HCT116 (cell line): Measurements from ENCODE around the gene PCDH17. TPM values are rescaled to one million over a fixed set of nuclear protein-coding genes. Genes with fewer than 3 reads are reported as not detected.

Source experiments
- ATAC-seq: fragments of 200-7000 bp; cut with Tn5 transposase; 2 replicates; pipeline ENCODE4 v1.9.1; 2020; ENCODE audit warnings: mild to moderate bottlenecking, moderate library complexity
- BruUV-seq: library from RNA; stranded (reverse); fragments of 400-500 nt; replicated peaks from 2 replicates; lab custom pipeline; 2021; lab: Mats Ljungman, UMichigan
- CTCF ChIA-PET: fragments of 300-600 bp; sonication (Branson Sonifier 250); formaldehyde crosslinking; loops from one replicate; lab custom pipeline; 2021; ENCODE audit warnings: antibody characterized with exemption; lab: Charles Lee
- POLR2A ChIA-PET: fragments of 300-600, 350-600 bp; sonication (Branson Sonifier 250); formaldehyde crosslinking; loops from one replicate; lab custom pipeline; 2021; ENCODE audit warnings: antibody characterized with exemption; lab: Charles Lee
- RAD21 ChIA-PET, 2 experiments: fragments of 300-600 bp; sonication (Branson Sonifier 250); formaldehyde crosslinking; loops; one replicate each; lab custom pipeline; 2023; ENCODE audit warnings: low total read pairs in 2 of 2; ENCODE audit not compliant: uncharacterized antibody in 2 of 2, unreplicated experiment in 2 of 2, low non-redundant PET in 1 of 2; lab: Charles Lee
- DNase-seq: peaks from one replicate; pipeline ENCODE4 v3.0.0-alpha.2; 2010; ENCODE audit warnings: low read depth, low spot score
- H2AFZ ChIP-seq: fragments of 200-600 bp; shearing (Covaris generic), sonication (generic); 2 replicates; pipeline ENCODE4 v1.6.1; 2017; ENCODE audit warnings: low read depth, mixed run types, mixed read lengths, antibody characterized with exemption, low read length; ENCODE audit not compliant: poor library complexity, severe bottlenecking
- H3K27ac ChIP-seq: 2 replicates; pipeline ENCODE4 v1.5.1; 2012; ENCODE audit warnings: low read depth, low read length
- H3K27me3 ChIP-seq: fragments of 200-600 bp; sonication (generic); 2 replicates; pipeline ENCODE4 v1.6.1; 2016; ENCODE audit warnings: mixed run types, low read length, mixed read lengths; ENCODE audit not compliant: insufficient read depth
- H3K36me3 ChIP-seq, 2 experiments: fragments of 200-500 bp in 1 of 2; fragments of 200-600 bp in 1 of 2; sonication (Bioruptor generic) in 1 of 2; sonication (generic) in 1 of 2; 2 replicates each; pipeline versions ENCODE4 v1.5.1 to v1.6.1; 2014 to 2016; ENCODE audit warnings: low read length in 2 of 2, inconsistent platforms in 1 of 2, mixed read lengths in 1 of 2, mixed run types in 1 of 2; ENCODE audit not compliant: insufficient read depth in 2 of 2, control insufficient read depth in 1 of 2
- H3K4me1 ChIP-seq, 2 experiments: fragments of 200-600 bp in 1 of 2; sonication (generic) in 1 of 2; 2 replicates each; pipeline versions ENCODE4 v1.5.1 to v1.6.1; 2012 to 2017; ENCODE audit warnings: low read length in 2 of 2, inconsistent platforms in 1 of 2, mild to moderate bottlenecking in 1 of 2, mixed read lengths in 1 of 2, mixed run types in 1 of 2, moderate library complexity in 1 of 2; ENCODE audit not compliant: insufficient read depth in 2 of 2, control insufficient read depth in 1 of 2
- H3K4me2 ChIP-seq: fragments of 200-600 bp; sonication (generic); 2 replicates; pipeline ENCODE4 v1.6.1; 2017; ENCODE audit warnings: mixed run types, low read length, mixed read lengths
- H3K4me3 ChIP-seq, 2 experiments: fragments of 200-600 bp in 1 of 2; sonication (generic) in 1 of 2; replicated peaks in 1 of 2; 2 replicates each; pipeline ENCODE4 v1.5.1; 2011 to 2016; ENCODE audit warnings: low read length in 2 of 2, control low read depth in 1 of 2, low read depth in 1 of 2, mild to moderate bottlenecking in 1 of 2, mixed read lengths in 1 of 2, mixed run types in 1 of 2
- H3K79me2 ChIP-seq: fragments of 200-600 bp; sonication (generic); 2 replicates; pipeline ENCODE4 v1.6.1; 2017; ENCODE audit warnings: mild to moderate bottlenecking, mixed run types, low read length, moderate library complexity, mixed read lengths; ENCODE audit not compliant: insufficient read depth
- H3K9ac ChIP-seq: fragments of 200-600 bp; sonication (generic); 2 replicates; pipeline ENCODE4 v1.6.1; 2016; ENCODE audit warnings: low read length, mixed read lengths
- H3K9me2 ChIP-seq: fragments of 200-600 bp; sonication (generic), shearing (Covaris generic); 2 replicates; pipeline ENCODE4 v1.6.1; 2017; ENCODE audit warnings: mixed run types, mild to moderate bottlenecking, moderate library complexity; ENCODE audit not compliant: insufficient read depth
- H3K9me3 ChIP-seq, 2 experiments: fragments of 200-500 bp in 1 of 2; fragments of 200-600 bp in 1 of 2; sonication (Bioruptor generic) in 1 of 2; sonication (generic) in 1 of 2; 2 replicates each; pipeline ENCODE4 v1.6.1; 2014 to 2017; ENCODE audit warnings: low read length in 2 of 2, mixed read lengths in 2 of 2, inconsistent platforms in 1 of 2, low read depth in 1 of 2, mild to moderate bottlenecking in 1 of 2, mixed run types in 1 of 2, moderate library complexity in 1 of 2; ENCODE audit not compliant: control insufficient read depth in 1 of 2, insufficient read depth in 1 of 2
- H4K20me1 ChIP-seq: fragments of 200-600 bp; sonication (generic), shearing (Covaris generic); 2 replicates; pipeline ENCODE4 v1.6.1; 2017; ENCODE audit warnings: mixed run types, mild to moderate bottlenecking, moderate library complexity; ENCODE audit not compliant: insufficient read depth
- ATF3 ChIP-seq: IDR thresholded peaks from 2 replicates; pipeline ENCODE4 v1.6.1; 2012
- CBX3 ChIP-seq: IDR thresholded peaks from 2 replicates; pipeline ENCODE4 v1.6.1; 2012; ENCODE audit warnings: low read depth
- CEBPB ChIP-seq: IDR thresholded peaks from 2 replicates; pipeline ENCODE4 v1.6.1; 2012; ENCODE audit warnings: low read depth
- CTCF ChIP-seq, 3 experiments: fragments of 200-600 bp in 1 of 3; sonication (generic) in 1 of 3; IDR thresholded peaks in 2 of 3; conservative IDR thresholded peaks in 1 of 3; 2 replicates each; pipeline ENCODE4 v1.5.1; 2012 to 2017; ENCODE audit warnings: low read depth in 2 of 3, low read length in 2 of 3, antibody characterized with exemption in 1 of 3, borderline replicate concordance in 1 of 3, control low read depth in 1 of 3, mild to moderate bottlenecking in 1 of 3, mixed read lengths in 1 of 3, mixed run types in 1 of 3, moderate library complexity in 1 of 3; ENCODE audit not compliant: insufficient read depth in 1 of 3
- EGR1 ChIP-seq: IDR thresholded peaks from 2 replicates; pipeline ENCODE4 v1.6.1; 2012; ENCODE audit warnings: low read depth
- ELF1 ChIP-seq: IDR thresholded peaks from 2 replicates; pipeline ENCODE4 v1.6.1; 2012; ENCODE audit warnings: low read depth, borderline replicate concordance
- EZH2 ChIP-seq: fragments of 200-600 bp; sonication (generic); IDR thresholded peaks from 2 replicates; pipeline ENCODE4 v1.6.1; 2017; ENCODE audit warnings: antibody characterized with exemption, mixed run types
- EZH2phosphoT487 ChIP-seq: fragments of 200-600 bp; IDR thresholded peaks from 2 replicates; pipeline ENCODE4 v1.6.1; 2018; ENCODE audit warnings: antibody characterized with exemption, borderline replicate concordance
- POLR2AphosphoS5 ChIP-seq: IDR thresholded peaks from 2 replicates; pipeline ENCODE4 v1.6.1; 2011; ENCODE audit warnings: mild to moderate bottlenecking, low read depth, low read length, moderate library complexity
- RAD21 ChIP-seq: IDR thresholded peaks from 2 replicates; pipeline ENCODE4 v1.6.1; 2012; ENCODE audit warnings: low read depth, mild to moderate bottlenecking
- SIN3A ChIP-seq: IDR thresholded peaks from 2 replicates; pipeline ENCODE4 v1.6.1; 2012; ENCODE audit warnings: low read depth
- SP1 ChIP-seq: IDR thresholded peaks from 2 replicates; pipeline ENCODE4 v1.6.1; 2012; ENCODE audit warnings: low read depth
- TCF7L2 ChIP-seq: IDR thresholded peaks from 2 replicates; pipeline ENCODE4 v1.7.0; 2011; ENCODE audit warnings: borderline replicate concordance, inconsistent platforms; ENCODE audit not compliant: insufficient read depth, insufficient read length; ENCODE audit errors: extremely low read depth
- YY1 ChIP-seq: IDR thresholded peaks from 2 replicates; pipeline ENCODE4 v1.6.1; 2011; ENCODE audit warnings: low read length, low read depth, moderate library complexity, mild to moderate bottlenecking; ENCODE audit not compliant: insufficient replicate concordance; ENCODE audit errors: extremely low read depth
- ZNF274 ChIP-seq: fragments of 200-500 bp; sonication (Bioruptor generic); IDR thresholded peaks from 2 replicates; pipeline ENCODE4 v1.6.1; 2014; ENCODE audit warnings: mild to moderate bottlenecking, low read depth, low read length, inconsistent platforms
- intact Hi-C: fragments of 100-400 bp; cut with micrococcal nuclease; formaldehyde crosslinking; loops from 2 replicates; pipeline ENCODE4 v1.10.0; 2022
- total RNA-seq: library from RNA; stranded (reverse); gene quantifications from one replicate; pipeline ENCODE4 v1.2.1, GENCODE V29; 2021; ENCODE audit not compliant: unreplicated experiment

The PCDH17 gene
- total RNA-seq, 1 experiment from 2014 or later, result 0.02 TPM

GRCh38 chr13:57698851-57699250 is 67.3 kb downstream of the PCDH17 start:
- Histone ChIP-seq H3K9ac (no peak overlapping the region), H3K4me2 (no peak overlapping the region), H4K20me1 (no peaks in the 10 kb centered on the region), H3K4me3 (no peak overlapping the region)
- intact Hi-C loops, result no loop called here
- no peak for ATAC-seq
- TF ChIP-seq ATF3 (no peak), RAD21 (no peak), ELF1 (no peak), EZH2phosphoT487 (no peak), EGR1 (no peak)
- TF ChIP-seq, all 23 proteins: peak for 0
- H2AFZ ChIP-seq, result no peak overlapping the region
- ChIA-PET POLR2A (no interaction called here), RAD21 (no interaction called here), CTCF (no interaction called here)
- no TSS peak for BruUV-seq
- no peaks in the 10 kb centered on the region for H3K4me1 ChIP-seq
- H3K27ac ChIP-seq, result no peak overlapping the region
- H3K9me2 ChIP-seq, result no peaks in the 10 kb centered on the region
- no peaks in the 10 kb centered on the region for H3K36me3 ChIP-seq
- no peaks in the 10 kb centered on the region for H3K79me2 ChIP-seq
- H3K9me3 ChIP-seq, result peaks cover 10 to 17% of the 10 kb centered on the region in 2 experiments
- no peaks in the 10 kb centered on the region for H3K27me3 ChIP-seq
- DNase-seq, result no peak

GRCh38 chr13:57704031-57704430 is 72.5 kb downstream of the PCDH17 start:
- DNase-seq (no peak), ATAC-seq (no peak)
- H3K9me3 ChIP-seq, result peaks cover 18% of the 10 kb centered on the region in 2 experiments; a peak in 2 of 4 replicates
- H3K9ac ChIP-seq, result no peak overlapping the region
- ChIA-PET RAD21 (no interaction called here), CTCF (no interaction called here), POLR2A (no interaction called here)
- no peak overlapping the region for H3K27ac ChIP-seq
- no peaks in the 10 kb centered on the region for H3K79me2 ChIP-seq
- no peaks in the 10 kb centered on the region for H3K4me1 ChIP-seq
- H3K4me2 ChIP-seq, result no peak overlapping the region
- no peaks in the 10 kb centered on the region for H3K9me2 ChIP-seq
- H3K4me3 ChIP-seq, result no peak overlapping the region
- BruUV-seq, result no TSS peak
- H2AFZ ChIP-seq, result no peak overlapping the region
- H3K27me3 ChIP-seq, result no peaks in the 10 kb centered on the region
- intact Hi-C loops, result no loop called here
- no peaks in the 10 kb centered on the region for H4K20me1 ChIP-seq
- H3K36me3 ChIP-seq, result no peaks in the 10 kb centered on the region
- TF ChIP-seq EZH2 (no peak), YY1 (no peak), ATF3 (no peak), CBX3 (no peak), CTCF (IDR thresholded peaks at IDR 0.05 in 2 of 3, conservative IDR thresholded peaks at IDR 0.05 in 1 of 3; ENCODE audit: borderline replicate concordance in 1 of 3, insufficient read depth in 1 of 3, low read depth in 2 of 3, low read length in 2 of 3) (no peak), SP1 (no peak), POLR2AphosphoS5 (no peak), SIN3A (no peak), ZNF274 (no peak), RAD21 (no peak), EZH2phosphoT487 (no peak), TCF7L2 (no peak), CEBPB (no peak), ELF1 (no peak)
